ENCODE data around the gene GRIN3A.
"Not testable (repeated sequence)": the region's sequence is repeated elsewhere in the genome, so short reads cannot be mapped to it uniquely, and the experiment has no call there.

DNA sequence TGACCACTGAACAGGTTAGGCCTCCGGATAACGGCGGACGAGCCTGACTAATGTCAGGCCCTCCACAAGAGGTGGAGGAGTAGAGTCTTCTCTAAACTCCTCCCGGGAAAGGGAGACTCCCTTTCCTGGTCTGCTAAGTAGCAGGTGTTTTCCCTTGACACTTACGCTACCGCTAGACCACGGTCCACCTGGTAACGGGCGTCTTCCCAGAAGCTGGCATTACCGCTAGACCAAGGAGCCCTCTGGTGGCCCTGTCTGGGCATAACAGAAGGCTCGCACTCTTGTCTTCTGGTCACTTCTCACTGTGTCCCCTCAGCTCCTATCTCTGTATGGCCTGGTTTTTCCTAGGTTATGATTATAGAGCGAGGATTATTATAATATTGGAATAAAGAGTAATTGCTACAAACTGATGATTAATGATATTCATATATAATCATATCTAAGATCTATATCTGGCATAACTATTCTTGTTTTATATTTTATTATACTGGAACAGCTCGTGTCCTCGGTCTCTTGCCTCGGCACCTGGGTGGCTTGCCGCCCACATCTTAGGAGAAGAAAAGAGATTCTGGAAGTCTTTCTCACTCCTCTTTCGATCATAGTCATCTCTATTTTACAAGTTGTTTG is 188.9 kb downstream of the GRIN3A start:
- TF ChIP-seq, protein P1, sequence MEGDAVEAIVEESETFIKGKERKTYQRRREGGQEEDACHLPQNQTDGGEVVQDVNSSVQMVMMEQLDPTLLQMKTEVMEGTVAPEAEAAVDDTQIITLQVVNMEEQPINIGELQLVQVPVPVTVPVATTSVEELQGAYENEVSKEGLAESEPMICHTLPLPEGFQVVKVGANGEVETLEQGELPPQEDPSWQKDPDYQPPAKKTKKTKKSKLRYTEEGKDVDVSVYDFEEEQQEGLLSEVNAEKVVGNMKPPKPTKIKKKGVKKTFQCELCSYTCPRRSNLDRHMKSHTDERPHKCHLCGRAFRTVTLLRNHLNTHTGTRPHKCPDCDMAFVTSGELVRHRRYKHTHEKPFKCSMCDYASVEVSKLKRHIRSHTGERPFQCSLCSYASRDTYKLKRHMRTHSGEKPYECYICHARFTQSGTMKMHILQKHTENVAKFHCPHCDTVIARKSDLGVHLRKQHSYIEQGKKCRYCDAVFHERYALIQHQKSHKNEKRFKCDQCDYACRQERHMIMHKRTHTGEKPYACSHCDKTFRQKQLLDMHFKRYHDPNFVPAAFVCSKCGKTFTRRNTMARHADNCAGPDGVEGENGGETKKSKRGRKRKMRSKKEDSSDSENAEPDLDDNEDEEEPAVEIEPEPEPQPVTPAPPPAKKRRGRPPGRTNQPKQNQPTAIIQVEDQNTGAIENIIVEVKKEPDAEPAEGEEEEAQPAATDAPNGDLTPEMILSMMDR (IDR thresholded peaks at IDR 0.05), result peak in 4 of 5 experiments; percentile 16 to 31 (median 26)
- not testable (repeated sequence) for TF ChIP-seq POLR2AphosphoS5 (IDR thresholded peaks at IDR 0.05)

Data from transverse colon (tissue), 4 donors.